Stomach (tissue), 9 donors: ENCODE results near the gene CD58. TPM values are rescaled to one million over a fixed set of nuclear protein-coding genes. Genes with fewer than 3 reads are reported as not detected.
A peak's percentile ranks its signal among the peaks of the same experiment; 100 is the strongest.

Experiments used
- DNase-seq, 2 donors: peaks; one replicate each; pipeline versions ENCODE4 v3.0.0 to v3.0.0-alpha.2; 2013 to 2019
- H3K27ac ChIP-seq, 5 donors: fragments of 200-600 bp in 4 of 5; sonication (generic) in 4 of 5; one replicate each; pipeline ENCODE4 v1.5.1; 2013 to 2019; ENCODE audit warnings: mild to moderate bottlenecking in 1 of 5, moderate library complexity in 1 of 5
- H3K27me3 ChIP-seq, 3 donors: fragments of 200-600 bp; sonication (generic); one replicate each; pipeline ENCODE4 v1.5.1; 2017 to 2019; ENCODE audit warnings: mixed run types in 1 of 3
- H3K36me3 ChIP-seq, 4 donors: fragments of 200-600 bp; sonication (generic); 1 replicate in 3 of 4; 2 replicates in 1 of 4; pipeline ENCODE4 v1.5.1; 2016 to 2019
- H3K4me1 ChIP-seq, 4 donors: fragments of 200-600 bp; sonication (generic); one replicate each; pipeline ENCODE4 v1.5.1; 2016 to 2019
- H3K4me3 ChIP-seq, 4 donors: fragments of 200-600 bp; sonication (generic) in 3 of 4; one replicate each; pipeline ENCODE4 v1.5.1; 2016 to 2019; ENCODE audit warnings: mild to moderate bottlenecking in 1 of 4
- H3K9me3 ChIP-seq, 4 donors: fragments of 200-600 bp; sonication (generic); one replicate each; pipeline ENCODE4 v1.5.1; 2016 to 2019
- CTCF ChIP-seq, 7 experiments: fragments of 450-650 bp in 4 of 7; fragments of 200-600 bp in 3 of 7; sonication (generic) in 3 of 7; IDR thresholded peaks; one replicate each; pipeline ENCODE4 v1.5.1; 2016 to 2019; ENCODE audit warnings: antibody characterized with exemption in 7 of 7, control low read depth in 2 of 7, mild to moderate bottlenecking in 1 of 7
- EP300 ChIP-seq: sonication (generic); formaldehyde crosslinking; IDR thresholded peaks from one replicate; pipeline ENCODE4 v1.6.1; 2017; ENCODE audit warnings: antibody characterized with exemption
- POLR2A ChIP-seq, 4 donors: fragments of 450-650 bp; IDR thresholded peaks; one replicate each; pipeline ENCODE4 v1.6.1; 2016; ENCODE audit warnings: antibody characterized with exemption in 4 of 4, control low read depth in 2 of 4, mild to moderate bottlenecking in 1 of 4, moderate library complexity in 1 of 4
- POLR2AphosphoS5 ChIP-seq, 3 donors: sonication (generic); formaldehyde crosslinking; IDR thresholded peaks; one replicate each; pipeline ENCODE4 v1.6.1; 2016; ENCODE audit warnings: antibody characterized with exemption in 3 of 3
- WGBS, 5 donors: extraction: QIAGEN DNeasy Blood & Tissue Kit in 3 of 5; methylation state at CpG; one replicate each; pipeline versions ENCODE4 v1.1.5 to v1.1.7; 2013 to 2018; 5-methylcytosine and 5-hydroxymethylcytosine counted together
- intact Hi-C: fragments of 100-400 bp; cut with DNase I; formaldehyde crosslinking; loops from one replicate; pipeline ENCODE4 v1.15.1; 2023; ENCODE audit warnings: low total_unique reads
- polyA plus RNA-seq, 3 donors: library from polyadenylated mRNA; stranded (reverse); fragments of 200-250 nt; gene quantifications; one replicate each; pipeline ENCODE4 v1.2.3, GENCODE V29; 2013
- total RNA-seq, 5 donors: library from RNA; depleted of rRNA; stranded (reverse); fragments of >200 nt; gene quantifications; one replicate each; pipeline versions ENCODE4 v1.1.0 to v1.2.3, GENCODE V29; 2014 to 2016
- donor health status: healthy with polysubstance abuse.
- donor health status: Bipolar disorder and iron deficiency.
- donor health status: healthy.

Gene CD58
- total and polyA plus RNA-seq, 8 donors = 1.2 to 48.8 (median 8.7) TPM

GRCh38 chr1:116501125-116501869 lies 69.5 kb downstream of the CD58 start:
- no peaks in the 10 kb centered on the region for H3K27me3 ChIP-seq
- intact Hi-C loops = no loop called here
- no peak overlapping the region for H3K27ac ChIP-seq
- 61 to 75% (median 74%) methylated on average over 7 to 9 of the region's 9 CpGs for WGBS, 5 donors
- DNase-seq = peak in 1 of 2 donors; percentile 10
- no peak overlapping the region for H3K4me3 ChIP-seq
- no peaks in the 10 kb centered on the region for H3K36me3 ChIP-seq
- peaks cover 0 to 54% (median 6%) of the 10 kb centered on the region in 4 donors for H3K4me1 ChIP-seq
- no peaks in the 10 kb centered on the region for H3K9me3 ChIP-seq
- TF ChIP-seq POLR2AphosphoS5 (IDR thresholded peaks at IDR 0.05) (no peak), POLR2A (IDR thresholded peaks at IDR 0.05) (no peak), EP300 (no peak), CTCF (IDR thresholded peaks at IDR 0.05) (no peak)

- H3K27ac ChIP-seq = no peak overlapping the region
- DNase-seq = peak in 1 of 2 donors; percentile 88
Measured at GRCh38 chr1:116498789-116499628, 71.8 kb downstream of the CD58 start.

GRCh38 chr1:116497656-116498055 lies 73.2 kb downstream of the CD58 start:
- peak overlapping the region in 1 of 5 donors; percentile 32 for H3K27ac ChIP-seq
- no peaks in the 10 kb centered on the region for H3K36me3 ChIP-seq
- H3K27me3 ChIP-seq = no peaks in the 10 kb centered on the region
- no peak overlapping the region for H3K4me3 ChIP-seq
- no peak for TF ChIP-seq EP300
- TF ChIP-seq CTCF (IDR thresholded peaks at IDR 0.05) = no peak
- no peak for TF ChIP-seq POLR2A (IDR thresholded peaks at IDR 0.05)
- TF ChIP-seq POLR2AphosphoS5 (IDR thresholded peaks at IDR 0.05) = no peak
- intact Hi-C loops = loop anchor here (5.0 kb wide), 1 partner anchor 355 kb away; no protein-coding TSS in a partner anchor
- DNase-seq = no peak
- no peaks in the 10 kb centered on the region for H3K9me3 ChIP-seq
- WGBS, 5 donors = 73 to 95% (median 85%) methylated on average over 4 of the region's 4 CpGs
- peaks cover 17 to 51% (median 18%) of the 10 kb centered on the region in 4 donors for H3K4me1 ChIP-seq

More at GRCh38 chr1:116498789-116499628, 71.8 kb downstream of the CD58 start:
- WGBS, 5 donors = 53 to 60% (median 58%) methylated on average over 13 of the region's 13 CpGs
- Histone ChIP-seq H3K4me1 (peaks cover 17 to 57% (median 17%) of the 10 kb centered on the region in 4 donors), H3K4me3 (no peak overlapping the region), H3K27me3 (no peaks in the 10 kb centered on the region), H3K9me3 (no peaks in the 10 kb centered on the region), H3K36me3 (no peaks in the 10 kb centered on the region)
- intact Hi-C loops = loop anchor here (5.0 kb wide), 1 partner anchor 357 kb away; no protein-coding TSS in a partner anchor
- TF ChIP-seq POLR2AphosphoS5 (IDR thresholded peaks at IDR 0.05) (no peak), EP300 (no peak), CTCF (IDR thresholded peaks at IDR 0.05) (peak in 5 of 7 experiments; percentile 72 to 82 (median 78))

GRCh38 chr1:116496898-116497297 lies 73.9 kb downstream of the CD58 start:
- no peak overlapping the region for H3K4me3 ChIP-seq
- H3K9me3 ChIP-seq = no peaks in the 10 kb centered on the region
- no peak overlapping the region for H3K27ac ChIP-seq
- TF ChIP-seq POLR2AphosphoS5 (IDR thresholded peaks at IDR 0.05) (no peak), EP300 (no peak), CTCF (IDR thresholded peaks at IDR 0.05) (no peak), POLR2A (IDR thresholded peaks at IDR 0.05) (no peak)
- no peaks in the 10 kb centered on the region for H3K36me3 ChIP-seq
- 73 to 92% (median 90%) methylated on average over 2 of the region's 2 CpGs for WGBS, 5 donors
- H3K4me1 ChIP-seq = peaks cover 17 to 49% (median 18%) of the 10 kb centered on the region in 4 donors
- DNase-seq = no peak
- no peaks in the 10 kb centered on the region for H3K27me3 ChIP-seq
- intact Hi-C loops = loop anchor here (5.0 kb wide), 1 partner anchor 355 kb away; no protein-coding TSS in a partner anchor
